HepG2 (cell line): ENCODE measurements around the gene UBXN2A. TPM values are rescaled to one million over a fixed set of nuclear protein-coding genes. Genes with fewer than 3 reads are reported as not detected.

Experiments used
- GPBP1L1 ChIP-seq: sonication (generic); formaldehyde crosslinking; IDR thresholded peaks from 2 replicates; pipeline ENCODE4 v1.5.0; 2020; ENCODE audit warnings: mild to moderate bottlenecking, missing genetic modification reagents
- KDM3A ChIP-seq: IDR thresholded peaks from 2 replicates; pipeline ENCODE4 v1.6.1; 2018; ENCODE audit warnings: low read depth, missing compliant biosample characterization
- KDM4B ChIP-seq: sonication (generic); formaldehyde crosslinking; IDR thresholded peaks from 2 replicates; pipeline ENCODE4 v1.4.0; 2020; ENCODE audit warnings: missing genetic modification reagents
- NONO ChIP-seq, 2 experiments: fragments of 450-650 bp in 1 of 2; sonication (generic) in 1 of 2; formaldehyde crosslinking in 1 of 2; IDR thresholded peaks in 1 of 2; conservative IDR thresholded peaks in 1 of 2; 2 replicates each; pipeline versions ENCODE4 v1.6.1 to v1.8.0; 2017 to 2022; ENCODE audit warnings: mild to moderate bottlenecking in 1 of 2, missing genetic modification reagents in 1 of 2, moderate library complexity in 1 of 2
- ZBTB2 ChIP-seq: sonication (generic); formaldehyde crosslinking; IDR thresholded peaks from 2 replicates; pipeline ENCODE4 v1.8.0; 2022; ENCODE audit warnings: low read depth, missing genetic modification reagents
- ZNF121 ChIP-seq: sonication (generic); formaldehyde crosslinking; IDR thresholded peaks from 2 replicates; pipeline ENCODE4 v1.5.0; 2020; ENCODE audit warnings: mild to moderate bottlenecking, missing genetic modification reagents
- ZNF260 ChIP-seq: sonication (generic); formaldehyde crosslinking; IDR thresholded peaks from 2 replicates; pipeline ENCODE4 v1.4.0; 2020; ENCODE audit warnings: missing genetic modification reagents, low read depth, mild to moderate bottlenecking, borderline replicate concordance
- ZNF335 ChIP-seq: sonication (generic); formaldehyde crosslinking; IDR thresholded peaks from 2 replicates; pipeline ENCODE4 v1.4.0; 2020; ENCODE audit warnings: missing genetic modification reagents
- ZNF580 ChIP-seq: IDR thresholded peaks from 2 replicates; pipeline ENCODE4 v1.6.1; 2016; ENCODE audit warnings: low read depth, borderline replicate concordance
- ZNF737 ChIP-seq: sonication (generic); formaldehyde crosslinking; IDR thresholded peaks from 2 replicates; pipeline ENCODE4 v1.5.0; 2020; ENCODE audit warnings: missing genetic modification reagents, mild to moderate bottlenecking, borderline replicate concordance
- polyA plus RNA-seq, 8 experiments: library from polyadenylated mRNA; depleted of rRNA in 3 of 8; stranded (reverse) in 7 of 8; unstranded in 1 of 8; fragments of >200 nt; fragmentation: Illumina TruSeq in 4 of 8; extraction: Trizol in 4 of 8; gene quantifications; 2 replicates each; pipeline versions ENCODE4 v1.2.1 to v1.2.3, GENCODE V29; 2011 to 2016; ENCODE audit warnings: low read depth in 4 of 8, missing spikeins in 1 of 8, mixed read lengths in 1 of 8; ENCODE audit not compliant: insufficient read depth in 1 of 8
- total RNA-seq, 5 experiments: library from RNA; depleted of rRNA; stranded (reverse); fragments of >200 nt; fragmentation: Illumina TruSeq; extraction: Trizol; gene quantifications; 2 replicates each; pipeline ENCODE4 v1.2.3, GENCODE V29; 2016; ENCODE audit warnings: low read depth in 1 of 5
- TF ChIP-seq, protein P1 (sequence below): sonication (generic); formaldehyde crosslinking; IDR thresholded peaks from 2 replicates; pipeline ENCODE4 v1.5.1; 2020; ENCODE audit warnings: mild to moderate bottlenecking, missing genetic modification reagents, borderline replicate concordance
- TF ChIP-seq, protein P2 (sequence below): sonication (generic); formaldehyde crosslinking; IDR thresholded peaks from 2 replicates; pipeline ENCODE4 v1.4.0; 2020; ENCODE audit warnings: missing genetic modification reagents

The UBXN2A gene
- total and polyA plus RNA-seq, 2 of the 13 experiments (the other 11 are each of a cell fraction or from before 2014, with no cell fraction given), result 8.3 to 20.9 TPM

GRCh38 chr2:23940718-23941620, 706 bp downstream of the UBXN2A start (continued):
- TF ChIP-seq, protein P1, sequence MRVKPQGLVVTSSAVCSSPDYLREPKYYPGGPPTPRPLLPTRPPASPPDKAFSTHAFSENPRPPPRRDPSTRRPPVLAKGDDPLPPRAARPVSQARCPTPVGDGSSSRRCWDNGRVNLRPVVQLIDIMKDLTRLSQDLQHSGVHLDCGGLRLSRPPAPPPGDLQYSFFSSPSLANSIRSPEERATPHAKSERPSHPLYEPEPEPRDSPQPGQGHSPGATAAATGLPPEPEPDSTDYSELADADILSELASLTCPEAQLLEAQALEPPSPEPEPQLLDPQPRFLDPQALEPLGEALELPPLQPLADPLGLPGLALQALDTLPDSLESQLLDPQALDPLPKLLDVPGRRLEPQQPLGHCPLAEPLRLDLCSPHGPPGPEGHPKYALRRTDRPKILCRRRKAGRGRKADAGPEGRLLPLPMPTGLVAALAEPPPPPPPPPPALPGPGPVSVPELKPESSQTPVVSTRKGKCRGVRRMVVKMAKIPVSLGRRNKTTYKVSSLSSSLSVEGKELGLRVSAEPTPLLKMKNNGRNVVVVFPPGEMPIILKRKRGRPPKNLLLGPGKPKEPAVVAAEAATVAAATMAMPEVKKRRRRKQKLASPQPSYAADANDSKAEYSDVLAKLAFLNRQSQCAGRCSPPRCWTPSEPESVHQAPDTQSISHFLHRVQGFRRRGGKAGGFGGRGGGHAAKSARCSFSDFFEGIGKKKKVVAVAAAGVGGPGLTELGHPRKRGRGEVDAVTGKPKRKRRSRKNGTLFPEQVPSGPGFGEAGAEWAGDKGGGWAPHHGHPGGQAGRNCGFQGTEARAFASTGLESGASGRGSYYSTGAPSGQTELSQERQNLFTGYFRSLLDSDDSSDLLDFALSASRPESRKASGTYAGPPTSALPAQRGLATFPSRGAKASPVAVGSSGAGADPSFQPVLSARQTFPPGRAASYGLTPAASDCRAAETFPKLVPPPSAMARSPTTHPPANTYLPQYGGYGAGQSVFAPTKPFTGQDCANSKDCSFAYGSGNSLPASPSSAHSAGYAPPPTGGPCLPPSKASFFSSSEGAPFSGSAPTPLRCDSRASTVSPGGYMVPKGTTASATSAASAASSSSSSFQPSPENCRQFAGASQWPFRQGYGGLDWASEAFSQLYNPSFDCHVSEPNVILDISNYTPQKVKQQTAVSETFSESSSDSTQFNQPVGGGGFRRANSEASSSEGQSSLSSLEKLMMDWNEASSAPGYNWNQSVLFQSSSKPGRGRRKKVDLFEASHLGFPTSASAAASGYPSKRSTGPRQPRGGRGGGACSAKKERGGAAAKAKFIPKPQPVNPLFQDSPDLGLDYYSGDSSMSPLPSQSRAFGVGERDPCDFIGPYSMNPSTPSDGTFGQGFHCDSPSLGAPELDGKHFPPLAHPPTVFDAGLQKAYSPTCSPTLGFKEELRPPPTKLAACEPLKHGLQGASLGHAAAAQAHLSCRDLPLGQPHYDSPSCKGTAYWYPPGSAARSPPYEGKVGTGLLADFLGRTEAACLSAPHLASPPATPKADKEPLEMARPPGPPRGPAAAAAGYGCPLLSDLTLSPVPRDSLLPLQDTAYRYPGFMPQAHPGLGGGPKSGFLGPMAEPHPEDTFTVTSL (CRISPR knock-in tag), result 0 out of 2 replicates have a peak, but pooled peaks have one; percentile 53
- no peak for TF ChIP-seq ZNF335 (CRISPR knock-in tag)
- TF ChIP-seq ZNF580 (CRISPR knock-in tag), result no peak
- no peak for TF ChIP-seq ZNF737 (CRISPR knock-in tag)
- TF ChIP-seq, protein P2, sequence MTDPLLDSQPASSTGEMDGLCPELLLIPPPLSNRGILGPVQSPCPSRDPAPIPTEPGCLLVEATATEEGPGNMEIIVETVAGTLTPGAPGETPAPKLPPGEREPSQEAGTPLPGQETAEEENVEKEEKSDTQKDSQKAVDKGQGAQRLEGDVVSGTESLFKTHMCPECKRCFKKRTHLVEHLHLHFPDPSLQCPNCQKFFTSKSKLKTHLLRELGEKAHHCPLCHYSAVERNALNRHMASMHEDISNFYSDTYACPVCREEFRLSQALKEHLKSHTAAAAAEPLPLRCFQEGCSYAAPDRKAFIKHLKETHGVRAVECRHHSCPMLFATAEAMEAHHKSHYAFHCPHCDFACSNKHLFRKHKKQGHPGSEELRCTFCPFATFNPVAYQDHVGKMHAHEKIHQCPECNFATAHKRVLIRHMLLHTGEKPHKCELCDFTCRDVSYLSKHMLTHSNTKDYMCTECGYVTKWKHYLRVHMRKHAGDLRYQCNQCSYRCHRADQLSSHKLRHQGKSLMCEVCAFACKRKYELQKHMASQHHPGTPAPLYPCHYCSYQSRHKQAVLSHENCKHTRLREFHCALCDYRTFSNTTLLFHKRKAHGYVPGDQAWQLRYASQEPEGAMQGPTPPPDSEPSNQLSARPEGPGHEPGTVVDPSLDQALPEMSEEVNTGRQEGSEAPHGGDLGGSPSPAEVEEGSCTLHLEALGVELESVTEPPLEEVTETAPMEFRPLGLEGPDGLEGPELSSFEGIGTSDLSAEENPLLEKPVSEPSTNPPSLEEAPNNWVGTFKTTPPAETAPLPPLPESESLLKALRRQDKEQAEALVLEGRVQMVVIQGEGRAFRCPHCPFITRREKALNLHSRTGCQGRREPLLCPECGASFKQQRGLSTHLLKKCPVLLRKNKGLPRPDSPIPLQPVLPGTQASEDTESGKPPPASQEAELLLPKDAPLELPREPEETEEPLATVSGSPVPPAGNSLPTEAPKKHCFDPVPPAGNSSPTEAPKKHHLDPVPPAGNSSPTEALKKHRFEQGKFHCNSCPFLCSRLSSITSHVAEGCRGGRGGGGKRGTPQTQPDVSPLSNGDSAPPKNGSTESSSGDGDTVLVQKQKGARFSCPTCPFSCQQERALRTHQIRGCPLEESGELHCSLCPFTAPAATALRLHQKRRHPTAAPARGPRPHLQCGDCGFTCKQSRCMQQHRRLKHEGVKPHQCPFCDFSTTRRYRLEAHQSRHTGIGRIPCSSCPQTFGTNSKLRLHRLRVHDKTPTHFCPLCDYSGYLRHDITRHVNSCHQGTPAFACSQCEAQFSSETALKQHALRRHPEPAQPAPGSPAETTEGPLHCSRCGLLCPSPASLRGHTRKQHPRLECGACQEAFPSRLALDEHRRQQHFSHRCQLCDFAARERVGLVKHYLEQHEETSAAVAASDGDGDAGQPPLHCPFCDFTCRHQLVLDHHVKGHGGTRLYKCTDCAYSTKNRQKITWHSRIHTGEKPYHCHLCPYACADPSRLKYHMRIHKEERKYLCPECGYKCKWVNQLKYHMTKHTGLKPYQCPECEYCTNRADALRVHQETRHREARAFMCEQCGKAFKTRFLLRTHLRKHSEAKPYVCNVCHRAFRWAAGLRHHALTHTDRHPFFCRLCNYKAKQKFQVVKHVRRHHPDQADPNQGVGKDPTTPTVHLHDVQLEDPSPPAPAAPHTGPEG, result peak; percentile 60; the same call in 1 of the 2 replicates
- TF ChIP-seq ZBTB2 (CRISPR knock-in tag), result no peak
- no peak for TF ChIP-seq NONO (IDR thresholded peaks at IDR 0.05)
- TF ChIP-seq NONO (CRISPR knock-in tag; conservative IDR thresholded peaks at IDR 0.05), result no peak
- TF ChIP-seq ZNF260 (CRISPR knock-in tag), result no peak
- TF ChIP-seq KDM3A (CRISPR knock-in tag), result no peak; the same call in 1 of the 2 replicates
- TF ChIP-seq KDM4B, result no peak
- no peak for TF ChIP-seq GPBP1L1
- no peak for TF ChIP-seq ZNF121 (CRISPR knock-in tag)
